Measurements from ENCODE around the gene TNP1. TPM values are rescaled to one million over a fixed set of nuclear protein-coding genes. Genes with fewer than 3 reads are reported as not detected.

The TNP1 gene, protein sequence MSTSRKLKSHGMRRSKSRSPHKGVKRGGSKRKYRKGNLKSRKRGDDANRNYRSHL
- polyA plus RNA-seq (not detected in 2 replicates), polyA minus RNA-seq (not detected in 2 replicates)

- TF ChIP-seq REST (IDR thresholded peaks at IDR 0.05; ENCODE audit: borderline replicate concordance) = no peak
- TF ChIP-seq SMC3 (conservative IDR thresholded peaks at IDR 0.05; ENCODE audit: poor library complexity) = no peak
- no peak for TF ChIP-seq EP300 (conservative IDR thresholded peaks at IDR 0.05; ENCODE audit: poor library complexity, severe bottlenecking)
- TF ChIP-seq EZH2 (IDR thresholded peaks at IDR 0.05; ENCODE audit: borderline replicate concordance, insufficient read depth, low read length, poor library complexity, severe bottlenecking) = no peak
- H3K4me3 ChIP-seq (ENCODE audit: low read length) = no peak within 1 kb of the TSS
- H3K36me3 ChIP-seq (ENCODE audit: insufficient read depth, low read length) = no peaks in the 10 kb centered on the region
- no peak within 1 kb of the TSS for H3K9ac ChIP-seq (ENCODE audit: low read length)
- H2AFZ ChIP-seq (ENCODE audit: low read depth, low read length) = no peak within 1 kb of the TSS
- no peaks in the 10 kb centered on the region for H3K27me3 ChIP-seq (ENCODE audit: insufficient read depth, low read depth, low read length)
- no peaks in the 10 kb centered on the region for H3K9me2 ChIP-seq (ENCODE audit: insufficient read depth, low read length)
- no peaks in the 10 kb centered on the region for H3K9me3 ChIP-seq (ENCODE audit: low read length)
- H3F3A ChIP-seq (ENCODE audit: insufficient read depth, low read length, poor library complexity, severe bottlenecking) = no peaks in the 10 kb centered on the region
- H3K79me2 ChIP-seq (replicated peaks; ENCODE audit: insufficient read depth, low read length) = no peaks in the 10 kb centered on the region
- no peak within 1 kb of the TSS for H3K4me2 ChIP-seq (ENCODE audit: low read length)
- H3K27ac ChIP-seq (ENCODE audit: low read length) = no peak within 1 kb of the TSS
- H4K20me1 ChIP-seq (ENCODE audit: insufficient read depth) = no peaks in the 10 kb centered on the region
These were observed at the start of gene TNP1 for GRCh38 chr2:216859944-216860343. TNP1 (minus strand) TSS chr2:216860064; CDS start chr2:216860034, 30 bp downstream.

- Histone ChIP-seq H2AFZ (ENCODE audit: low read depth, low read length) (no peak overlapping the region), H3K4me2 (ENCODE audit: low read length) (no peak overlapping the region), H3F3A (ENCODE audit: insufficient read depth, low read length, poor library complexity, severe bottlenecking) (no peaks in the 10 kb centered on the region), H3K36me3 (ENCODE audit: insufficient read depth, low read length) (no peaks in the 10 kb centered on the region), H3K4me3 (ENCODE audit: low read length) (no peak overlapping the region), H3K9me2 (ENCODE audit: insufficient read depth, low read length) (no peaks in the 10 kb centered on the region), H3K79me2 (replicated peaks; ENCODE audit: insufficient read depth, low read length) (no peaks in the 10 kb centered on the region), H3K9ac (ENCODE audit: low read length) (no peak overlapping the region), H3K9me3 (ENCODE audit: low read length) (no peaks in the 10 kb centered on the region), H4K20me1 (ENCODE audit: insufficient read depth) (no peaks in the 10 kb centered on the region), H3K27me3 (ENCODE audit: insufficient read depth, low read depth, low read length) (no peaks in the 10 kb centered on the region), H3K27ac (ENCODE audit: low read length) (no peak overlapping the region)
- TF ChIP-seq POLR2AphosphoS5 (IDR thresholded peaks at IDR 0.05) (peak; percentile 81), MXI1 (conservative IDR thresholded peaks at IDR 0.05; ENCODE audit: poor library complexity, severe bottlenecking) (no peak), EZH2 (IDR thresholded peaks at IDR 0.05; ENCODE audit: borderline replicate concordance, insufficient read depth, low read length, poor library complexity, severe bottlenecking) (no peak)
These were observed 48.4 kb upstream of the TNP1 start for GRCh38 chr2:216908300-216908699.

DNA sequence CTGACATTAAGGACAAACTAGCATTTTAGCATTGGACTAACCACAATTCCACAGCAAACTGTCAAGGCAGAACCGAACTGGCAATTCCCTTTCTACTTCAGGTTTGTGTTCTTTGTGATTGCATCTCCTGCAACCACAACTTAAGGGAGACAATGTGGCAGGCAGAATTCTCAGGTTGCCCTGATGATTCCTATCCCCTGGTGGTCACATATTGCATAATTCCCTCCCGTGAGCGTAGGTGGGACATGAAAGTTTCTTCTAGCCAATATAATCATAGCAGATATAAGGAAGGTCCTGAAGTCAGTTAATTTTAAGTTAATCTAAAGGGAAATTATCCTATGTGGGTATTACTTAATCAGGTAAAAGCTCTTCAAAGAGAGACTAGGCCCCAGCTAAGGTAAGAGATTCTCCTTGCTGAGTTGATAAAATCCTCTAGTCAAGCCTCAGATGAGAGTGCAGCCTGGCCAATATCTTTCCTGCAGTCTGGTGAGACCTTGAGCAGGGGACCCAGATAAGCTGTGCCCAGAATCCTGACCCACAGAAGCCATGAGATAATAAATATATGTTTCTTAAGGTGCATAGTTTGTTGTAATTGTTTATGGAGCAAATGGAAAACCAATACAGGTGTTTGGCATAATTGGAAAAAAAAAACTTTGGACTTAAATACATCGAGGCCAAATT lies 45.9 kb upstream of the TNP1 start:
- Histone ChIP-seq H3K79me2 (replicated peaks; ENCODE audit: insufficient read depth, low read length) (no peaks in the 10 kb centered on the region), H3K4me2 (ENCODE audit: low read length) (no peak overlapping the region), H3K9me2 (ENCODE audit: insufficient read depth, low read length) (no peaks in the 10 kb centered on the region), H3K27me3 (ENCODE audit: insufficient read depth, low read depth, low read length) (no peaks in the 10 kb centered on the region), H3K4me3 (ENCODE audit: low read length) (no peak overlapping the region), H3F3A (ENCODE audit: insufficient read depth, low read length, poor library complexity, severe bottlenecking) (no peaks in the 10 kb centered on the region), H3K36me3 (ENCODE audit: insufficient read depth, low read length) (no peaks in the 10 kb centered on the region), H3K9me3 (ENCODE audit: low read length) (no peaks in the 10 kb centered on the region), H4K20me1 (ENCODE audit: insufficient read depth) (no peaks in the 10 kb centered on the region), H3K9ac (ENCODE audit: low read length) (no peak overlapping the region), H2AFZ (ENCODE audit: low read depth, low read length) (no peak overlapping the region), H3K27ac (ENCODE audit: low read length) (no peak overlapping the region)
- TF ChIP-seq TAF1 (IDR thresholded peaks at IDR 0.05; ENCODE audit: low read depth) = no peak
- no peak for TF ChIP-seq SMC3 (conservative IDR thresholded peaks at IDR 0.05; ENCODE audit: poor library complexity)
- no peak for TF ChIP-seq EZH2 (IDR thresholded peaks at IDR 0.05; ENCODE audit: borderline replicate concordance, insufficient read depth, low read length, poor library complexity, severe bottlenecking)
- TF ChIP-seq POLR2AphosphoS5 (IDR thresholded peaks at IDR 0.05) = no peak
- no peak for TF ChIP-seq EP300 (conservative IDR thresholded peaks at IDR 0.05; ENCODE audit: poor library complexity, severe bottlenecking)
- no peak for TF ChIP-seq RAD21 (conservative IDR thresholded peaks at IDR 0.05)
- TF ChIP-seq MXI1 (conservative IDR thresholded peaks at IDR 0.05; ENCODE audit: poor library complexity, severe bottlenecking) = no peak
- no peak for TF ChIP-seq CTCF (IDR thresholded peaks at IDR 0.05; ENCODE audit: poor library complexity, severe bottlenecking)
- TF ChIP-seq REST (IDR thresholded peaks at IDR 0.05; ENCODE audit: borderline replicate concordance) = no peak

All from neural cell (in vitro differentiated cells).